Caco-2 (cell line): ENCODE measurements around the gene ADGRF5. TPM values are rescaled to one million over a fixed set of nuclear protein-coding genes. Genes with fewer than 3 reads are reported as not detected.

Source experiments
- BruUV-seq: library from RNA; stranded (reverse); fragments of 400-500 nt; replicated peaks from 2 replicates; lab custom pipeline; 2021; lab: Mats Ljungman, UMichigan
- CTCF ChIA-PET: fragments of 300-600 bp; sonication (Branson Sonifier 250); formaldehyde crosslinking; loops from one replicate; lab custom pipeline; 2022; ENCODE audit warnings: antibody characterized with exemption; lab: Charles Lee
- POLR2A ChIA-PET: fragments of 300-600 bp; sonication (Branson Sonifier 250); formaldehyde crosslinking; loops from one replicate; lab custom pipeline; 2022; ENCODE audit warnings: antibody characterized with exemption; lab: Charles Lee
- DNase-seq, 2 experiments: peaks; one replicate each; pipeline versions ENCODE4 v3.0.0 to v3.0.0-alpha.2; 2020 to 2022
- H3K27me3 ChIP-seq: replicated peaks from 2 replicates; pipeline ENCODE4 v1.6.0; 2011; ENCODE audit warnings: low read length; ENCODE audit not compliant: control insufficient read depth, insufficient read depth
- H3K36me3 ChIP-seq: 2 replicates; pipeline ENCODE4 v1.5.1; 2011; ENCODE audit warnings: low read length; ENCODE audit not compliant: control insufficient read depth, insufficient read depth
- H3K4me1 ChIP-seq: fragments of 250-450 bp; sonication (Bioruptor Pico); 2 replicates; pipeline ENCODE4 v1.5.1; 2020; ENCODE audit warnings: mild to moderate bottlenecking
- H3K4me3 ChIP-seq: 2 replicates; pipeline ENCODE4 v1.5.1; 2011; ENCODE audit warnings: low read depth, mild to moderate bottlenecking, control low read depth, low read length
- H3K9me3 ChIP-seq: fragments of 250-450 bp; sonication (Bioruptor Pico); 2 replicates; pipeline ENCODE4 v1.5.1; 2020; ENCODE audit warnings: mild to moderate bottlenecking, moderate library complexity
- H3K27ac Mint-ChIP-seq: one replicate; pipeline ENCODE4 v1.8.0; 2022; ENCODE audit warnings: mixed read lengths; ENCODE audit not compliant: unreplicated experiment
- H3K27me3 Mint-ChIP-seq: one replicate; pipeline ENCODE4 v1.8.0; 2022; ENCODE audit warnings: mixed read lengths; ENCODE audit not compliant: insufficient read depth, unreplicated experiment
- H3K36me3 Mint-ChIP-seq: one replicate; pipeline ENCODE4 v1.8.0; 2022; ENCODE audit warnings: mild to moderate bottlenecking, mixed read lengths; ENCODE audit not compliant: insufficient read depth, unreplicated experiment
- H3K4me1 Mint-ChIP-seq: one replicate; pipeline ENCODE4 v1.8.0; 2022; ENCODE audit warnings: low read depth, mixed read lengths; ENCODE audit not compliant: unreplicated experiment
- H3K4me3 Mint-ChIP-seq: one replicate; pipeline ENCODE4 v1.8.0; 2022; ENCODE audit warnings: mild to moderate bottlenecking, moderate library complexity, mixed read lengths; ENCODE audit not compliant: unreplicated experiment
- H3K9me3 Mint-ChIP-seq: one replicate; pipeline ENCODE4 v1.8.0; 2022; ENCODE audit warnings: mixed read lengths; ENCODE audit not compliant: unreplicated experiment
- CTCF ChIP-seq, 2 experiments: fragments of 200-600 bp in 1 of 2; IDR thresholded peaks; 1 replicate in 1 of 2; 2 replicates in 1 of 2; pipeline versions ENCODE4 v1.5.1 to v1.8.0; 2011 to 2022; ENCODE audit warnings: antibody characterized with exemption in 1 of 2, control low read depth in 1 of 2, inconsistent platforms in 1 of 2, low read depth in 1 of 2, low read length in 1 of 2, mild to moderate bottlenecking in 1 of 2, moderate library complexity in 1 of 2; ENCODE audit not compliant: insufficient read depth in 1 of 2, severe bottlenecking in 1 of 2, unreplicated experiment in 1 of 2
- intact Hi-C: fragments of 100-400 bp; cut with micrococcal nuclease; formaldehyde crosslinking; loops from one replicate; pipeline ENCODE4 v1.10.0; 2022; ENCODE audit not compliant: unreplicated experiment
- total RNA-seq: library from RNA; stranded (reverse); gene quantifications from 2 replicates; pipeline ENCODE4 v1.2.3, GENCODE V29; 2022

Gene ADGRF5
- total RNA-seq, 1 experiment from 2014 or later: not detected

GRCh38 chr6:46901882-46902314 is 19.8 kb downstream of the ADGRF5 start:
- H3K9me3 Mint-ChIP-seq: no peaks in the 10 kb centered on the region
- no peak overlapping the region for H3K27ac Mint-ChIP-seq
- CTCF ChIA-PET: no interaction called here

GRCh38 chr6:46900266-46900665 is 21.5 kb downstream of the ADGRF5 start:
- no peak for TF ChIP-seq CTCF (IDR thresholded peaks at IDR 0.05; ENCODE audit: insufficient read depth in 1 of 2, low read depth in 1 of 2, low read length in 1 of 2, severe bottlenecking in 1 of 2, unreplicated experiment in 1 of 2)
- no peaks in the 10 kb centered on the region for H3K4me1 Mint-ChIP-seq
- H3K9me3 ChIP-seq: no peaks in the 10 kb centered on the region
- H3K4me3 ChIP-seq: no peak overlapping the region
- BruUV-seq: no TSS peak
- intact Hi-C loops: no loop called here
- no peak for DNase-seq
- no peaks in the 10 kb centered on the region for H3K4me1 ChIP-seq
- H3K36me3 ChIP-seq: no peaks in the 10 kb centered on the region
- no peak overlapping the region for H3K4me3 Mint-ChIP-seq
- H3K27ac Mint-ChIP-seq: no peak overlapping the region
- H3K36me3 Mint-ChIP-seq: no peaks in the 10 kb centered on the region
- H3K27me3 Mint-ChIP-seq: peaks cover 2% of the 10 kb centered on the region
- H3K27me3 ChIP-seq: no peaks in the 10 kb centered on the region
- no peaks in the 10 kb centered on the region for H3K9me3 Mint-ChIP-seq
- POLR2A ChIA-PET: no interaction called here
- CTCF ChIA-PET: no interaction called here

More at GRCh38 chr6:46901882-46902314, 19.8 kb downstream of the ADGRF5 start:
- DNase-seq: no peak
- H3K9me3 ChIP-seq: no peaks in the 10 kb centered on the region
- no peaks in the 10 kb centered on the region for H3K4me1 Mint-ChIP-seq
- POLR2A ChIA-PET: no interaction called here
- H3K4me3 Mint-ChIP-seq: no peak overlapping the region
- peaks cover 4% of the 10 kb centered on the region for H3K27me3 Mint-ChIP-seq
- no peaks in the 10 kb centered on the region for H3K4me1 ChIP-seq
- H3K36me3 Mint-ChIP-seq: no peaks in the 10 kb centered on the region
- TF ChIP-seq CTCF (IDR thresholded peaks at IDR 0.05; ENCODE audit: insufficient read depth in 1 of 2, low read depth in 1 of 2, low read length in 1 of 2, severe bottlenecking in 1 of 2, unreplicated experiment in 1 of 2): no peak
- no peak overlapping the region for H3K4me3 ChIP-seq
- no peaks in the 10 kb centered on the region for H3K36me3 ChIP-seq
- intact Hi-C loops: no loop called here
- no TSS peak for BruUV-seq
- no peaks in the 10 kb centered on the region for H3K27me3 ChIP-seq

GRCh38 chr6:46899659-46900058 is 22.1 kb downstream of the ADGRF5 start:
- Mint-ChIP-seq H3K27me3 (no peaks in the 10 kb centered on the region), H3K4me3 (no peak overlapping the region), H3K36me3 (no peaks in the 10 kb centered on the region), H3K27ac (no peak overlapping the region), H3K9me3 (no peaks in the 10 kb centered on the region), H3K4me1 (no peaks in the 10 kb centered on the region)
- BruUV-seq: no TSS peak
- Histone ChIP-seq H3K4me1 (peaks cover 3% of the 10 kb centered on the region), H3K36me3 (no peaks in the 10 kb centered on the region), H3K27me3 (no peaks in the 10 kb centered on the region), H3K4me3 (no peak overlapping the region), H3K9me3 (no peaks in the 10 kb centered on the region)
- ChIA-PET CTCF (interaction anchor here (0.7 kb wide), 1 partner anchor 43 kb away, joined by 6 read pairs; no protein-coding TSS in a partner anchor), POLR2A (no interaction called here)
- DNase-seq: no peak
- intact Hi-C loops: no loop called here
- TF ChIP-seq CTCF (IDR thresholded peaks at IDR 0.05; ENCODE audit: insufficient read depth in 1 of 2, low read depth in 1 of 2, low read length in 1 of 2, severe bottlenecking in 1 of 2, unreplicated experiment in 1 of 2): no peak
